Measurements from ENCODE around the gene ZNF418. TPM values are rescaled to one million over a fixed set of nuclear protein-coding genes. Genes with fewer than 3 reads are reported as not detected.
"Not testable (repeated sequence)": the region's sequence is repeated elsewhere in the genome, so short reads cannot be mapped to it uniquely, and the experiment has no call there.

ZNF418 gene
- total and polyA plus RNA-seq, 11 donors: 3.5 to 17.0 (median 10.2) TPM

DNA sequence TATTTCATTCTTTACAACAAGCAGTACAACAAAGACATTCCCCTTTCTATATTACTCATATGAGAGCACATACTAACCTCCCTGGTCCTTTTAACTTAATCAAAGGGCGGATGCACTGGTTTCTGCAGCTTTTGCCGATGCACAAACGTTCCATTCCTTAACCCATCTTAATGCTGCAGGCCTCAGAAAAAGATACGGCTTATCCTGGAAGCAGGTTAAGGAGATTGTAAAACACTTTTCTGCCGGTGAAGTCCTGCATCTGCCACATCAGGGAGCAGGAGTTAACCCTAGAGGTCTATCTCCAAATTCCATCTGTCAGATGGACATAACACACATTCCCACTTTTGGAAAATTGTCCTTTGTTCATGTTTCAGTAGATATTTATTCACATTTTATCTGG lies 34.9 kb downstream of the ZNF418 start:
- Histone ChIP-seq H3K9me3 (peaks cover 0 to 21% (median 0%) of the 10 kb centered on the region in 12 donors), H3K27me3 (no peaks in the 10 kb centered on the region), H3K27ac (no peak overlapping the region), H3K4me3 (no peak overlapping the region), H3K36me3 (peaks cover 0 to 18% (median 0%) of the 10 kb centered on the region in 9 donors), H3K4me1 (peaks cover 0 to 8% (median 0%) of the 10 kb centered on the region in 12 donors)
- intact Hi-C loops (cut with DNase I): loop anchor here in 7 of 10 donors (5.0 to 10.0 kb wide), 3 partner anchors 156 to 796 kb away; partner anchors contain the start of gene ZNF776 (in 3 of the 7)
- no peak for TF ChIP-seq POLR2A (IDR thresholded peaks at IDR 0.05)
- TF ChIP-seq, protein P1, sequence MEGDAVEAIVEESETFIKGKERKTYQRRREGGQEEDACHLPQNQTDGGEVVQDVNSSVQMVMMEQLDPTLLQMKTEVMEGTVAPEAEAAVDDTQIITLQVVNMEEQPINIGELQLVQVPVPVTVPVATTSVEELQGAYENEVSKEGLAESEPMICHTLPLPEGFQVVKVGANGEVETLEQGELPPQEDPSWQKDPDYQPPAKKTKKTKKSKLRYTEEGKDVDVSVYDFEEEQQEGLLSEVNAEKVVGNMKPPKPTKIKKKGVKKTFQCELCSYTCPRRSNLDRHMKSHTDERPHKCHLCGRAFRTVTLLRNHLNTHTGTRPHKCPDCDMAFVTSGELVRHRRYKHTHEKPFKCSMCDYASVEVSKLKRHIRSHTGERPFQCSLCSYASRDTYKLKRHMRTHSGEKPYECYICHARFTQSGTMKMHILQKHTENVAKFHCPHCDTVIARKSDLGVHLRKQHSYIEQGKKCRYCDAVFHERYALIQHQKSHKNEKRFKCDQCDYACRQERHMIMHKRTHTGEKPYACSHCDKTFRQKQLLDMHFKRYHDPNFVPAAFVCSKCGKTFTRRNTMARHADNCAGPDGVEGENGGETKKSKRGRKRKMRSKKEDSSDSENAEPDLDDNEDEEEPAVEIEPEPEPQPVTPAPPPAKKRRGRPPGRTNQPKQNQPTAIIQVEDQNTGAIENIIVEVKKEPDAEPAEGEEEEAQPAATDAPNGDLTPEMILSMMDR (IDR thresholded peaks at IDR 0.05): no peak
- DNase-seq (no peak), ATAC-seq (no peak)
- WGBS, 4 donors: 59 to 66% (median 66%) methylated on average over 5 of the region's 5 CpGs

- WGBS, 4 donors: 33 to 52% (median 43%) methylated on average over 3 of the region's 3 CpGs
- intact Hi-C loops (cut with DNase I): loop anchor here in 2 of 10 donors (10.0 kb wide), 1 partner anchor 146 kb away; the partner anchor contains the start of gene ZNF776 (in 2 of the 2)
- not testable (repeated sequence) for ATAC-seq, DNase-seq, H3K9me3 ChIP-seq, H3K4me3 ChIP-seq, H3K27me3 ChIP-seq, H3K27ac ChIP-seq, H3K36me3 ChIP-seq
- H3K4me1 ChIP-seq: peaks cover 0 to 22% (median 10%) of the 10 kb centered on the region in 12 donors
Measured at GRCh38 chr19:57890706-57891105, 44.5 kb downstream of the ZNF418 start.

DNA sequence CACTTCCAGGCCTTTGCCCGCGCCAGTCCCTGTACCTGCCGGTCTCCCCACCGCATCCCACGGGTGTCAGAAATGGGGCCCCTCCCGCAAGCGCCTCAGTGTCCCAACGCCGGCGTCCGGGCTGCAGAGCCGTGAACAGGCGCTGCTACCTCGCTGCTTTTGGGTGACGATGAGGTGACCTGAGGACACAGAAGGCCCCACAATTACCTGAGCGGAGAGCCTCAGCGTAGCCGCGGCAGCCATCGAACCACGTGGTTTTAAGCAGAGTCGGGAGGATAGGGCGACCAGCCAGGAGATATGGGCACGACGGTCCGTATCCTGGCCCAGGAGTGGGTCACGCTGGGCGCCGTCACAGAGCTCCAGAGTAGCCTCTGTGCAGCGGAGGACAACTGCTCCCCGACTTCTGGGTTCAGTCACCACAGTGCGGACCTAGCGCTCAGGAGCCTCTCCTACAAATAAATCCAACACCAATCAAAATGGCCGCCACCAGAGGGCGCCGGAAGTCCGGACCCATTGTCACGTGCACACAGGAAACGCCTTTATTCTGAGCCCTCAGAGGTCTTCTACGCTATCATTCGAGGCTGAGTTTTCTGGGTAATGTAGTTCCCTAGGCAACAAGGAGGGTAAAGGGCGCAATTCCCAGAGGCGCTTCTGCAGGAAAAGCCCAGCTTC lies 46.5 kb downstream of the ZNF418 start, which contains the start of gene ZNF814:
ZNF814 (minus strand) TSS at position 478 of the 672 bp plus-strand sequence; CDS start at position 243, 235 bp downstream.
- Histone ChIP-seq H3K4me1 (peaks cover 0 to 22% (median 11%) of the 10 kb centered on the region in 12 donors), H3K4me3 (peak within 1 kb of the TSS; percentile 25 to 91 (median 78)), H3K27me3 (no peaks in the 10 kb centered on the region), H3K9me3 (peaks cover 0 to 24% (median 0%) of the 10 kb centered on the region in 12 donors), H3K36me3 (peaks cover 0 to 16% (median 4%) of the 10 kb centered on the region in 9 donors), H3K27ac (peak within 1 kb of the TSS in 11 of 12 donors; percentile 56 to 84 (median 77))
- peak; percentile 86 to 90 (median 88) for DNase-seq
- ATAC-seq: peak; percentile 91 to 96 (median 94)
- intact Hi-C loops (cut with DNase I): loop anchor here in 1 of 10 donors (10.0 kb wide), 1 partner anchor 144 kb away; the partner anchor contains the start of gene ZNF776
- TF ChIP-seq, protein P1 (IDR thresholded peaks at IDR 0.05): peak; percentile 24 to 77 (median 49)
- peak in 1 of 2 donors; percentile 25 for TF ChIP-seq POLR2A (IDR thresholded peaks at IDR 0.05)
- WGBS, 4 donors: 1% methylated on average over 41 to 43 of the region's 43 CpGs

DNA sequence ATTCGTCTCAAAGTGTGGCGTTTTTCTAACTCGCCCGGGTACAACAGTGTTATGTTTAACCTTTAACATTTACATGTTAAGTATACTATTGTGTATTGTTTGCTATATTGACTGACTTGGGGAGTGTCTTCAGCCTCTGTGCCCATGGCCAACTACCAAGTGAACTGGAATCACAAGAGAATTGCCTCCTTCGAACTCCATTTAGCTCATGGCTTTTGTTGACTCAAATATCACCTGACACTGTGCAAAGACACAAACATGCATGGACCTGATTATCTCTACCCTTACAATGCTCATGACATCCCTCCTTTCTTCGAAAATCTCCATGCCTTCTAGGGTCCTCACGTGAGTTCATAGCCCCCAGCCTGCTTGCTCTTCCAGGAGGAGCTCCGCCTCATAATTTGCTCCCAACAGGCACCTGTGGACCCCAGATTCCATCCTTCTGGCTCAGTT lies 47.1 kb downstream of the ZNF418 start:
- no peak for DNase-seq
- peak overlapping the region; percentile 25 to 91 (median 78) for H3K4me3 ChIP-seq

More for the DNA sequence above, 47.1 kb downstream of the ZNF418 start:
- peak overlapping the region in 10 of 12 donors; percentile 58 to 84 (median 78) for H3K27ac ChIP-seq
- WGBS, 4 donors: 3 to 10% (median 8%) methylated on average over 8 of the region's 8 CpGs
- peaks cover 0 to 22% (median 11%) of the 10 kb centered on the region in 12 donors for H3K4me1 ChIP-seq
- H3K9me3 ChIP-seq: peaks cover 0 to 27% (median 0%) of the 10 kb centered on the region in 12 donors
- no peak for TF ChIP-seq POLR2A (IDR thresholded peaks at IDR 0.05)
- TF ChIP-seq, protein P1 (IDR thresholded peaks at IDR 0.05): no peak
- H3K36me3 ChIP-seq: peaks cover 0 to 21% (median 7%) of the 10 kb centered on the region in 9 donors
- H3K27me3 ChIP-seq: no peaks in the 10 kb centered on the region
- peak in 1 of 4 donors; percentile 4 for ATAC-seq
- intact Hi-C loops (cut with DNase I): loop anchor here in 1 of 10 donors (10.0 kb wide), 1 partner anchor 143 kb away; the partner anchor contains the start of gene ZNF776

All from heart left ventricle (tissue), 16 donors.